Stimulated activated CD8-positive, alpha-beta memory T cell treated with anti-CD3 and anti-CD28 coated beads, Interleukin-4, amount 100 ng/mL, for 48 hours (primary cell): ENCODE results near the gene PLXNB3.
"Not testable (repeated sequence)": the region's sequence is repeated elsewhere in the genome, so short reads cannot be mapped to it uniquely, and the experiment has no call there.

Source experiments
- DNase-seq: peaks from one replicate; pipeline ENCODE4 v3.0.0-alpha.2; 2020

PLXNB3 gene

GRCh38 chrX:153794897-153795816, 31.1 kb downstream of the PLXNB3 start:
- peak; percentile 44 for DNase-seq

GRCh38 chrX:153797415-153798015, 33.5 kb downstream of the PLXNB3 start:
- DNase-seq = no peak

GRCh38 chrX:153799326-153799725, 35.3 kb downstream of the PLXNB3 start:
- no peak for DNase-seq

GRCh38 chrX:153800177-153800722, 36.2 kb downstream of the PLXNB3 start:
- DNase-seq = no peak

DNA sequence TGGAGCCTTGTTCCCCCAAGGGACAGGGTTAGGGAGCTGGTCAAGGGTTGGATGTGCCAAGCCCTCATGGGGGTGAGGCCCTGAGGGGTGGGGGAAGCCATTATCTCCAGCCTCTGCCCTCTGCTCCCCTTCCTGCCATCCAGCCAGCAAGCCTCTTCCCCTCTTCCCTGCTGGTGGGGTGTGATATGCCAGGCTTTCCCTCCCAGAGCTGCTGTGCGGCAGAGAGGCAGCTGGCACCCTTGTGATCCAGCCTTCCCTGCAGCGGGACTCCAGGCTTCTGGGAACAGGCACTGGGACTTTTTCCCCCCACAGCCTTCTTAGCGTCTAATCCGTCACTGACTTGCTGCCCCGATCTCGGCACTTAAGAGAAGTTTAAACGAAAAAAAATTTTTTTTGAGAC, 36.7 kb downstream of the PLXNB3 start:
- no peak for DNase-seq

- DNase-seq = no peak
Observed at GRCh38 chrX:153801669-153802068, 37.6 kb downstream of the PLXNB3 start.

DNA sequence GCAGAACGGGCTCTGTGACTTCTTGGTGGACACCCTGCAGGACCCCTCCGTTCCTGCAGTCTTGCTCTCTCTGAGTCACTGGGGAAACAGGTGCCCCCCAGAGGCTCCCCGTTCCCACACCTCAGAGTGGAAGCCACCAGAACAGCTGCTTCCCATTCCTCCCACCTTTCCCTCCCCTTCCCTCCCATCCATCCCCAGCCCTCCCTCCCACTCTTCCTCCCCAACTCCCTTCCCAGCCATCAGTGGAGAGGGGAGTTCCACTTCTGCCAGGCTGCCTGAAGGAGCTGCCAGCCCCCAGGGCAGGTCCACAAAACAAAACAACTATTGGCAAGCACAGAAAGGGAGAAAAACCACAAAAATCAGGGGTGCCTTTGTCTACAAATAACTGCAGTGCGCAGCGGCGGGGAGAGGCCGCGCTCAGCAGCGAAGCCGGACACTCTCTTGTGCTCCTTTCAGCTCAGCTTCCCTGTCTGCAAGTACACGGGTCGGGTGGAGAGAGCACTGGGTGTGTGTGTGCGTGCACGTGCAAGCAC, 38.5 kb downstream of the PLXNB3 start:
- no peak for DNase-seq

- DNase-seq = no peak
Observed at GRCh38 chrX:153803211-153804099, 39.4 kb downstream of the PLXNB3 start.

DNA sequence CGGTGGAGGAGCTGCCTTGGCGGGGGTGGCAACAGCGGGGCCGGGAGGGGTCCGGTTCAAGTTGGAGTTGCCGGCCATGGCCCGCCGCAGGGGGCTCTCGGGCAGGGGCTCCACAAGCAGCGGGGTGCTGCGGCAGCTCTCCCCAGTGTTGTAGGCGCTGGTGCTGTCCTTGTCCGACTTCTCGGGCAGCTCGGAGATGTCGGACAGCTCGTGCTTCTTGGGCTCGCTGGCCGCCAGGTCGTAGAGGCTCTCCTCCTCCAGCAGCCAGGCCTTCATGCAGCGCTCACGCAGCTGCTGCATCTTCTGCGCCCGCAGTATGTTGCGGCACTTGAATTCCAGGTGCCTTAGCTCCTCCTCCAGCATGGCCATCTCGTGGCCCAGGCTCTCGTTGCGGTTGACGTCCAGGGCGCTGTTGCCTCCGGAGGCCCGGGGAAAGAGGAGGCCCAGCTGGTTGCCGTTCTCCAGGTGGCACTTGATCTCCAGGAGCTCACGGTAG, 40.1 kb downstream of the PLXNB3 start:
- no peak for DNase-seq

DNA sequence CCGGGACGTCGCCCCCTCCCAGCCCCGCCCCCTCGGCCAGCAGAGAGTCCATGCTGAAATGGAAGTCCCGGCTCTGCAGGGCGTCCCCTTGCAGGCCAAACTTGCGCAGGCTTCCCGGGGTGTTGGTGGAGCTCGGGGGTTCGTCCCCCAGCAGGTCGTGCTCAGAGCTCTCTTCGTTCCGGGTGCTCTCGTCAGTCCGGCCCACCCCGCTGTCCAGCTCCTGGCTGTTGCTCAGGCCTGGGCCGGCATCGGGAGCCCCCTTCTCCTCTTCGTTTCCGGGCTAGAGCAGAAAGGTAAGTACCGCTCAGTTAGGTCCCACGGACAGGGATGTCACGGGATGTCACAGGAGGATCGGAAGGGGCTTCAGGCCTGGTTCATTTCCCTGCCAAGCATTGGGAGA, 40.6 kb downstream of the PLXNB3 start:
- no peak for DNase-seq

DNA sequence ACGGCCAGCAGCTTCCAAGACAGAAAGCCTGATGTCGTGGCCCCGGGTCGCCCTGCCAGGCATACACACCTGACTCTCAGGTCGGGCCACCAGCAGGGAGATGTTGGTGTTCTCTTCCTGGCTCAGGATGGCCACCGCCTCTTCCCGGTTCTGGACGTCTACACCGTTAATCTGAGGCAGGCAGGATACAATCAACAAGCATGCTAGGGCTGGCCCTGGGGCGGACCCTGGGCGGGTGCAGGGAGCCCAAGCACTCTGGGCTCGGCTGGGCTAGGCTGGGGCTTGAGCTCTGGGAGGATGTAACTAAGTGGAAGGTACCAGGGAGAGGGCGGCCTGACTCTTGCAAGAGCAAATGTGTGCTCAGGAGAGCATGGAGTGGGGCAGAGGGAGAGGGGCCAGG, 41.4 kb downstream of the PLXNB3 start:
- DNase-seq = no peak

GRCh38 chrX:153806999-153807575, 43.0 kb downstream of the PLXNB3 start:
- DNase-seq = no peak

DNA sequence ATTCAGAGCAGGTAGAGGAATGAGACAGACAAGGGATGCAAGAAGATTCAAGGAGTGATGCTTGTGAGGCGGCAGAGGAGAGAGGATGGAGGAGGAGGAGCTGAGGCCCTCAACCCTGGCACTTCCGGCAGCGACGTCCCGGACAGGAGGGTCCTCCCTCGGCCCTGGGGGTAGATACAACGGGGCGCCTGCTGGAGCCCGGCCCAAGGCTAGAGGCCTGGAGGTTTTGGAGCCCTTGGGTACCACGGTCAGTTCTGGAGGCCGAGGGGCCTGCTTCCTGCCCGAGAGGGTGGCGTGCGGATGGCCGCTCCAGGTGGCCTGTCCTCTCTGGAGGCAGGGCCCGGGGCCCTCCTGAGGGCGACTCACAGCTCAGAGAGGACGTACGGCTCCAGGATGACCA, 43.9 kb downstream of the PLXNB3 start:
- DNase-seq = no peak

GRCh38 chrX:153812220-153812619, 48.2 kb downstream of the PLXNB3 start:
- no peak for DNase-seq

- DNase-seq = no peak
Observed at GRCh38 chrX:153813161-153813560, 49.1 kb downstream of the PLXNB3 start.

- no peak for DNase-seq
Observed at GRCh38 chrX:153814591-153815315, 50.7 kb downstream of the PLXNB3 start.

DNA sequence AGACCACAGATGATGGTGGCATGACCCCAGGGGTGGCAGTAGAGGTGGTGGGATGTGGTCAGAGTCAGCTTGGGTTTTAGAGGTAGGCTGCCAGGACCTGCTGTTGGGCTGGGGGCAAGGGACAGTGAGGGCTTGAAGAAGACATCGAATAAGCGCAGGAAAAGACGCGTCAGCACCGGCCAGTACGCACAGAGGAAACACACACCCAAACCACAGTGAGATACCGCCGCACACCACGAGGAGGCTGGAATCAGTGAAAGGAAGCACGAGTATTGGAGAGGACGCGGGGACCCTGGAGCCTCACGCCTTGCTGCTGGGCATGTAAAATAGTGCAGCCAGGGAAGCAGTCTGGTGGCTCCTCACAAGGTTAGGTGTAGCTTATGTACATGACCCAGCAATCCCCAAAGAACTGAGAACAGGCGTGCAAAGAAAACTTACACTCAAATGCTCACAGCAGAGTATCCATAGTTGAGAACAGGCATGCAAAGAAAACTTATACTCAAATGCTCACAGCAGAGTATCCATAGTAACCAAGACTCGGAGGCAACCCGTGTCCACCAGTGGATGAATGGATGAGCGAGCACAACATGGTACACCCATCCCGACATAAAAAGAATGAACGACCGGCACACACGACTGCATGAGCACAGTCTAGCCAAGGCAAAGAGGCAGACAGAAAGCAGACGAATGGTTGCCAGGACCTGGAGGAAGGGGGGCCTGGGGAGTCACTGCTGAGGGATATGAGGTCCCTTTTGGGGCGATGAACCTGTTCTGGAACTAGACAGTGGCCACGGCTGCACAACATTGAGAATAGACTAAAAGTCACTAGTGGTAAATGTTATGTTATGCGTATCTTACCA, 53.0 kb downstream of the PLXNB3 start:
- peak; percentile 42 for DNase-seq

DNA sequence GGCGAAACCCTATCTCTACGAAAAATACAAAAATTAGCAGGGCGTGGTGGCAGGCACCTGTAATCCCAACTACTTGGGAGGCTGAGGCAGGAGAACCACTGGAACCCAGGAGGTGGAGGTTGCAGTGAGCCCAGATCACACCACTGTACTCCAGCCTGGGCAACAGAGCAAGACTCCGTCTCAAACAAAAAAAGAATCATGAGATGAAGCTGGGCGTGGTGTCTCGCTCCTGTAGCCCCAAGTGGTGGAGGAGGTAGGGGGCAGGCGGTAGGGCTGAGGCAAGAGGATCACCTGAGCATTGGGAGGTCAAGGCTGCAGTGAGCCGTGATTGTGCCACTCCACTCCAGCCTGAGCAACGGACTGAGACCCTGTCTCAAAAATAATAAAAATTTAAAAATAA, 54.0 kb downstream of the PLXNB3 start:
- not testable (repeated sequence) for DNase-seq

- DNase-seq = peak; percentile 60
Observed at GRCh38 chrX:153818571-153819383, 54.7 kb downstream of the PLXNB3 start.
